Measurements from ENCODE around the gene PDE4B. TPM values are rescaled to one million over a fixed set of nuclear protein-coding genes. Genes with fewer than 3 reads are reported as not detected.

The PDE4B gene
- polyA plus RNA-seq, 1 donor from 2014 or later = 135 TPM

- no peak overlapping the region for H3K9ac ChIP-seq (ENCODE audit: low read length)
- no peaks in the 10 kb centered on the region for H3K9me2 ChIP-seq (ENCODE audit: insufficient read depth, low read length)
- no peaks in the 10 kb centered on the region for H3K79me2 ChIP-seq (replicated peaks; ENCODE audit: insufficient read depth, low read length)
- H3K4me2 ChIP-seq (ENCODE audit: low read length) = no peak overlapping the region
- H3K36me3 ChIP-seq (ENCODE audit: insufficient read depth, low read length) = no peaks in the 10 kb centered on the region
- H3K9me3 ChIP-seq (ENCODE audit: low read length) = no peaks in the 10 kb centered on the region
- no peak overlapping the region for H2AFZ ChIP-seq (ENCODE audit: low read depth, low read length)
- H3F3A ChIP-seq (ENCODE audit: insufficient read depth, low read length, poor library complexity, severe bottlenecking) = no peaks in the 10 kb centered on the region
- H3K27me3 ChIP-seq (ENCODE audit: insufficient read depth, low read depth, low read length) = no peaks in the 10 kb centered on the region
- no peak for TF ChIP-seq RAD21 (conservative IDR thresholded peaks at IDR 0.05)
- no peak for TF ChIP-seq MXI1 (conservative IDR thresholded peaks at IDR 0.05; ENCODE audit: poor library complexity, severe bottlenecking)
- TF ChIP-seq SMC3 (conservative IDR thresholded peaks at IDR 0.05; ENCODE audit: poor library complexity) = no peak
- no peak overlapping the region for H3K27ac ChIP-seq (ENCODE audit: low read length)
- H4K20me1 ChIP-seq (ENCODE audit: insufficient read depth) = no peaks in the 10 kb centered on the region
- no peak overlapping the region for H3K4me3 ChIP-seq (ENCODE audit: low read length)
Measured at GRCh38 chr1:65959896-65960567, 167.3 kb downstream of the PDE4B start.

GRCh38 chr1:65963156-65963888 lies 170.6 kb downstream of the PDE4B start:
- no peaks in the 10 kb centered on the region for H3F3A ChIP-seq (ENCODE audit: insufficient read depth, low read length, poor library complexity, severe bottlenecking)
- H3K9ac ChIP-seq (ENCODE audit: low read length) = no peak overlapping the region
- H3K27ac ChIP-seq (ENCODE audit: low read length) = no peak overlapping the region
- H3K27me3 ChIP-seq (ENCODE audit: insufficient read depth, low read depth, low read length) = no peaks in the 10 kb centered on the region
- no peaks in the 10 kb centered on the region for H3K79me2 ChIP-seq (replicated peaks; ENCODE audit: insufficient read depth, low read length)
- no peaks in the 10 kb centered on the region for H3K9me3 ChIP-seq (ENCODE audit: low read length)
- no peaks in the 10 kb centered on the region for H3K36me3 ChIP-seq (ENCODE audit: insufficient read depth, low read length)
- H3K4me2 ChIP-seq (ENCODE audit: low read length) = no peak overlapping the region
- TF ChIP-seq TAF1 (IDR thresholded peaks at IDR 0.05; ENCODE audit: low read depth) (no peak), CTCF (IDR thresholded peaks at IDR 0.05; ENCODE audit: poor library complexity, severe bottlenecking) (no peak), MXI1 (conservative IDR thresholded peaks at IDR 0.05; ENCODE audit: poor library complexity, severe bottlenecking) (no peak), REST (IDR thresholded peaks at IDR 0.05; ENCODE audit: borderline replicate concordance) (no peak), POLR2AphosphoS5 (IDR thresholded peaks at IDR 0.05) (no peak), EZH2 (IDR thresholded peaks at IDR 0.05; ENCODE audit: borderline replicate concordance, insufficient read depth, low read length, poor library complexity, severe bottlenecking) (no peak), EP300 (conservative IDR thresholded peaks at IDR 0.05; ENCODE audit: poor library complexity, severe bottlenecking) (no peak), RAD21 (conservative IDR thresholded peaks at IDR 0.05) (no peak), SMC3 (conservative IDR thresholded peaks at IDR 0.05; ENCODE audit: poor library complexity) (no peak)
- H3K4me3 ChIP-seq (ENCODE audit: low read length) = no peak overlapping the region
- no peak overlapping the region for H2AFZ ChIP-seq (ENCODE audit: low read depth, low read length)
- no peaks in the 10 kb centered on the region for H3K9me2 ChIP-seq (ENCODE audit: insufficient read depth, low read length)
- no peaks in the 10 kb centered on the region for H4K20me1 ChIP-seq (ENCODE audit: insufficient read depth)

All from neural cell (in vitro differentiated cells).